CD1c-positive myeloid dendritic cell (primary cell): Measurements from ENCODE around the gene KIF7.

Experiments used
- DNase-seq: peaks from one replicate; pipeline ENCODE4 v3.0.0-alpha.2; 2016; ENCODE audit errors: extremely low spot score

KIF7 gene

GRCh38 chr15:89649013-89649625 is 6.1 kb downstream of the KIF7 start:
- DNase-seq = no peak

GRCh38 chr15:89648106-89649012 is 6.9 kb downstream of the KIF7 start:
- DNase-seq = no peak

GRCh38 chr15:89647191-89647851 is 7.9 kb downstream of the KIF7 start:
- peak; percentile 62 for DNase-seq

GRCh38 chr15:89646416-89647141 is 8.7 kb downstream of the KIF7 start:
- DNase-seq = no peak

- no peak for DNase-seq
Observed at GRCh38 chr15:89645680-89646079, 9.6 kb downstream of the KIF7 start.

- no peak for DNase-seq
Observed at GRCh38 chr15:89642106-89642505, 13.2 kb downstream of the KIF7 start.

- DNase-seq = no peak
Observed at GRCh38 chr15:89641053-89641452, 14.2 kb downstream of the KIF7 start.

GRCh38 chr15:89640245-89640644 is 15.0 kb downstream of the KIF7 start:
- no peak for DNase-seq

- no peak for DNase-seq
Observed at GRCh38 chr15:89633585-89633984, 21.7 kb downstream of the KIF7 start.

GRCh38 chr15:89632563-89633430 is 22.5 kb downstream of the KIF7 start:
- no peak for DNase-seq

- DNase-seq = no peak
Observed at GRCh38 chr15:89631902-89632264, 23.4 kb downstream of the KIF7 start.

GRCh38 chr15:89630974-89631901 is 24.0 kb downstream of the KIF7 start:
- no peak for DNase-seq

- no peak for DNase-seq
Observed at GRCh38 chr15:89630260-89630659, 25.0 kb downstream of the KIF7 start.

GRCh38 chr15:89629829-89630228 is 25.4 kb downstream of the KIF7 start:
- no peak for DNase-seq

- DNase-seq = peak; percentile 56
Observed at GRCh38 chr15:89628806-89629715, 26.2 kb downstream of the KIF7 start.

- no peak for DNase-seq
Observed at GRCh38 chr15:89628301-89628700, 27.0 kb downstream of the KIF7 start.

GRCh38 chr15:89627256-89627970 is 27.9 kb downstream of the KIF7 start:
- no peak for DNase-seq

GRCh38 chr15:89625716-89626115 is 29.6 kb downstream of the KIF7 start:
- DNase-seq = no peak
